NT2/D1 (cell line): ENCODE data around the gene MFSD6.

ENCODE experiments used
- SUZ12 ChIP-seq: IDR thresholded peaks from 2 replicates; pipeline ENCODE4 v1.6.1; 2011; ENCODE audit not compliant: insufficient read length, insufficient read depth; ENCODE audit errors: extremely low read depth
- YY1 ChIP-seq: IDR thresholded peaks from 2 replicates; pipeline ENCODE4 v1.6.1; 2011; ENCODE audit not compliant: insufficient read length, insufficient read depth
- ZNF274 ChIP-seq: IDR thresholded peaks from 2 replicates; pipeline ENCODE4 v1.6.1; 2011; ENCODE audit warnings: mild to moderate bottlenecking, low read depth, low read length

DNA sequence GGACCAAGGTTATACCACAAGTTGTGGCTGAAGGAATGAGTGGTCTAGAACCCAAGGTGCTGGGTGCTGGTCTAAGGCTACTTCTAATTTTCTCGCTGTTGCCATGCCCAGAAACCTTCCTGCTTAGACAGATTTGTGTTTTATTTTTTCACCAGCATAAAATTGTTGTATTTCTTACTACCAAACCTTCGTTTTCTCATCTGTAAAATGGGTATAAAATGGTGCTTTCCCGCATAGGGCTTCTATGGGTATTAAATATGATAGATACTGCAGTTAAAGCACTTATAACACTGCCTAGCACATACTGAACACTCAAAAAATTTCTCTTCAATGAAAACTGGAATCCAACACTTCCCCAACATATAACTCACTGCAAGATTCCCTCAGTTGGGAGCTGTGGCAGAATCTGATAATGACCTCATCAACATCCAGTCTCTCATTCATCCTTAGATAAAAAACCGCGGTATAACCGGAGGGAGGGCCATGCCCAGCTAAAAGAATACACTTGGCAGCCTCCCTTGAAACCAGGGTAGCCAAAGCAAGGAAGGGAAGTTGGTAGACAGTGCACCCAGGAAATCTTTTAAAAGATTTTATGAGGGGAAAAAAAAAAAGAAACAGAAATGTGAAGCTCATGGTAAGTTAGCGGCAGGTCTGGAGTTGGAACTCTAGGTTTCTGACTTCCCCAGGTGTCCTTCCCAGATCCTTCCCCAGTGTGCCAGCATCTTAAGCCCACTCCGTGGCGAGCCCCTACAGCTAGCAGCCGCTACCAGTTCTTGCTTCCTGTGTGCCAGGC lies 125.2 kb downstream of the MFSD6 start:
- TF ChIP-seq YY1 (no peak), SUZ12 (no peak), ZNF274 (no peak)
